HG02623 (cell line): ENCODE data around the gene KIF5A.
"Not testable (repeated sequence)": the region's sequence is repeated elsewhere in the genome, so short reads cannot be mapped to it uniquely, and the experiment has no call there.

Experiments used
- ATAC-seq: cut with Tn5 transposase; IDR thresholded peaks from one replicate; pipeline ENCODE4 v1.9.1; 2021; ENCODE audit warnings: moderate library complexity; ENCODE audit not compliant: unreplicated experiment

The KIF5A gene

GRCh38 chr12:57617942-57618341, 68.1 kb downstream of the KIF5A start:
- no peak for ATAC-seq

DNA sequence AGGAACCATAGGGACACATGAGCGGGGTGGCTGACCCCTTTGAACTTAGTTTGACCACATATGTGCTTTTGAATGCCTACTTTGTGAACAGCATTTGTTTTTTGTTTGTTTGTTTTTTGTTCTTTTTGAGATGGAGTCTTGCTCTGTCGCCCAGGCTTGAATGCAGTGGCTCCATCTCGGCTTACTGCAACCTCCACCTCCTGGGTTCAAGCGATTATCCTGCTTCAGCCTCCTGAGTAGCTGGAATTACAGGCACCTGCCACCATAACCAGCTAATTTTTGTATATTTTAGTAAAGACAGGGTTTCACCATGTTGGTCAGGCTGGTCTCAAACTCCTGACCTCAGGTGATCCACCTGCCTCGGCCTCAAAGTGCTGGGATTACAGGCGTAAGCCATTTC, 68.6 kb downstream of the KIF5A start:
- ATAC-seq, result not testable (repeated sequence)

GRCh38 chr12:57618966-57619433, 69.2 kb downstream of the KIF5A start:
- no peak for ATAC-seq

GRCh38 chr12:57619434-57620244, 69.8 kb downstream of the KIF5A start:
- ATAC-seq, result no peak

GRCh38 chr12:57620245-57620935, 70.5 kb downstream of the KIF5A start:
- ATAC-seq, result no peak

- no peak for ATAC-seq
These were observed 71.2 kb downstream of the KIF5A start for GRCh38 chr12:57620936-57621496.

DNA sequence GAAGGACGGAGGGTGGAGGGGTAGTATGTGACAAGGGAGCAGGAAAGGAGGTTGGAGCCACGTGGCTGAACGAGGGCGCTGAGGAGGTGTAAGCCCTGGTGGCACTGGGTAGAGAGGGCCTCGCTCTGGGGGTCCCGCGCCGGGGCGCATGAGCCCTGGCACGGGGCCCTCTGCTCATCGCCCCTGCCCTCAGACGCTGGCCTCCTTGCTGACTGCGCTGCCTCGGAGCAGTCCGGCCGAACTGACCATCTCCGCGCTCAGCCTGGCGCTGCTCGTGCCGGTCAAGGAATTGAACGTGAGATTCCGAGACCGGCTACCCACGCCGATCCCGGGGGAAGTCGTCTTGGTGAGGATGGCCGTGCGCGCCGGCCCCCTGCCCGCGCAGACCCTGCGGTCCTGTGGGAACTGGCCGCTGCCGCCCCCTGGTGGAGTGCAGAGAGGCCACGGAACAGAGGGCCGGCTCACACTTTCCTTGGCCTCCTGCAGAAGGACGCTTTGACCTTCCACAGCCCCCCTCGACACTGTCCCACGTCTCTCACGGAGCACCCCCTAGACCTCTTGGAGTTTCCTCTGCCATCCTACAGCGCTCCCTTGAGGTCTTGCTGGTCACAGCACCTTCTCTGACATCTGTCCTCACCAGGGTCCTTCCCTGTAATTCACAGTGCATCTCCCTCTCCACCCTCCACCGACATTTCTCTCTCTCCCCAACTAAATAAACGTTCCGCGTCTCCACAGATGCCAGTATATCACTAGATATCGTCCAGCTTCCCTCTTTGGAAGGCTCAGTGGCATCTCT, 71.9 kb downstream of the KIF5A start:
- no peak for ATAC-seq

DNA sequence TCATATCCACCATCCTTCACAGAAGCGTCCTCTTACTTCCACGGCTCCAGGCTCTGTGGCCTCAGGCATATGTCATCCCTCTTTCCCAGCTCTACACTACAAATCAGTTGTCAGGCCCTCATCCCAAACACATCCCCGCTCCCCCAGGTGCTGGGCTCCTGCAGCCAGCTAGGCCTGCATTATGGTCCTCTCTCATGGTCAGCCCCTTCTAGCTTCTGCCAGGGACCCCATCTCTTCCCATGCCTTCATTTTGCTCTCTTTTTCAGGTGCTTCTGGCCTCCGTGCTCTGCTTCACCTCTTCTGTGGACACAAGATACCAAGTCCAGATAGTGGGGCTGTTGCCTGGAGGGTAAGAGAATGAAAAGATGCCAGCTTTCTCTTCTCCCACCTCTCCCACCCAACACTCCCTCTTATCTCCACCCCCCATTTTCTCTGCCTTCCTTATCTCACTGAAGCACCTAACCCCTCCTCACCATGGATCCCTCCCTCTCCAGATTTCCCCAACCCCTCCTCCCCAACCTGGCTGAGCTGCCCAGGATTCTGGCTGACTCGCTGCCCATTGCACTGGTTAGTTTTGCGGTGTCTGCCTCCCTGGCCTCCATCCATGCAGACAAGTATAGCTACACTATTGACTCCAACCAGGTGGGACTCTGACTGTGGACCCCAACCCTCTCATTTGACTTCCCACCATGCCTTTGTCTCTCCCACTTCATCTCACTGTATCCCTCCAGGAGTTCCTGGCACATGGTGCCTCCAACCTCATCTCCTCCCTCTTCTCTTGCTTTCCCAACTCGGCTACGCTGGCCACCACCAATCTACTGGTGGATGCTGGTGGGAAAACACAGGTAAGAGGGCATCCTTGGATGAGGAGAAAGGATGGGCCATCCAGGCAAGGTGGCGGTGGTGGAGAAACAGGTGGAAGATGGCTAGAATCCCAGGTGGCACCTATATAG, 72.7 kb downstream of the KIF5A start:
- ATAC-seq, result no peak

DNA sequence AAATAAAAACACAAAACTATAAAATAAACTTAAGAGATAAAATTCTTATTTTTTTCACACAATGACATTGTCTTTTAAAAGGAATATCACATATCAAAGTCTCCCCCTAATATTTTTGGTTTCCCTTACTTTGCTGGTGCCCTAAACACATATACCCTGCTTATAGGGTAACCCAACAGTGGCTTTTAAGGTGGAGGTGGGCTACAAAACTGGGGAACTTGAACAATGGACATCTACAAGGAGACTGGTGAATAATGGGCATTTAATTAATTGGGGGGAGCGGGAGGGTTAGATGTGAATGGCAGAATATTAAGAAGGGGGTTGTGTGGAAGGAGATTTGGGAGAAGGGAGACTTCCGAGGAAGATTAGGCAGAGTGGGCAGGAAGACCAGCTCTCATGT, 73.5 kb downstream of the KIF5A start:
- no peak for ATAC-seq

GRCh38 chr12:57623811-57624390, 74.1 kb downstream of the KIF5A start:
- no peak for ATAC-seq

DNA sequence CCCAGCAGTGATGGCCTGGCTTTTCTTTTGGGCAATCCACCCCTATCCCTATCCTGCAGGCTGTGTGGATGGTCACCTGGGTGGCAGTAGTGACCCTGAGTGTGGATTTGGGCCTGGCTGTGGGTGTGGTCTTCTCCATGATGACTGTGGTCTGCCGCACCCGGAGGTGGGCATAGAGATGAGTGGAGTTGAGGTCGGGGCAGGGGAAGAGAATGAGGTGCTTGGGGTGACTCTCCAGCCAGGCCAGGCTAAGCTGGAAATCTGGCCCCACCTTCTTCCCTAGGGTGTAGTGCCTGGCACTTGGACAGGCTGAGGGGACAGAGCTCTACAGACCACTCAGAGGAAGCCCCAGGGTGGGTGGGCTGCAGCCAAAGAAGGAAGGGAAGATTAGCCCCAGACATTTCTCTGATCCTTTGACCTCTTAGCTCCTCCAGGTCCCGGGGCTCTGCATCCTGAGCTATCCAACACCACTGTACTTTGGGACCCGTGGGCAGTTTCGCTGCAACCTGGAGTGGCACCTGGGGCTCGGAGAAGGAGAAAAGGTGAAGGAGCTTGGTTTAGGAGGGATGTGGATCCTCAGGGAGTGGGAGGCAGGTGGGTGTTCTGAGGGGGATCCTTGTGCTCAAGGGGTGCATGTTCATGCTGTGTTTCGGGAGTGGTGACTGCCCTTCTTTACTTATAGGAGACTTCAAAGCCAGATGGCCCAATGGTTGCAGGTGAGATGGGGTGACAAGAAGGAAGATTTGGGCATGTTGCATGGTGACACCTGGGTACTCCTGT, 74.8 kb downstream of the KIF5A start:
- no peak for ATAC-seq

DNA sequence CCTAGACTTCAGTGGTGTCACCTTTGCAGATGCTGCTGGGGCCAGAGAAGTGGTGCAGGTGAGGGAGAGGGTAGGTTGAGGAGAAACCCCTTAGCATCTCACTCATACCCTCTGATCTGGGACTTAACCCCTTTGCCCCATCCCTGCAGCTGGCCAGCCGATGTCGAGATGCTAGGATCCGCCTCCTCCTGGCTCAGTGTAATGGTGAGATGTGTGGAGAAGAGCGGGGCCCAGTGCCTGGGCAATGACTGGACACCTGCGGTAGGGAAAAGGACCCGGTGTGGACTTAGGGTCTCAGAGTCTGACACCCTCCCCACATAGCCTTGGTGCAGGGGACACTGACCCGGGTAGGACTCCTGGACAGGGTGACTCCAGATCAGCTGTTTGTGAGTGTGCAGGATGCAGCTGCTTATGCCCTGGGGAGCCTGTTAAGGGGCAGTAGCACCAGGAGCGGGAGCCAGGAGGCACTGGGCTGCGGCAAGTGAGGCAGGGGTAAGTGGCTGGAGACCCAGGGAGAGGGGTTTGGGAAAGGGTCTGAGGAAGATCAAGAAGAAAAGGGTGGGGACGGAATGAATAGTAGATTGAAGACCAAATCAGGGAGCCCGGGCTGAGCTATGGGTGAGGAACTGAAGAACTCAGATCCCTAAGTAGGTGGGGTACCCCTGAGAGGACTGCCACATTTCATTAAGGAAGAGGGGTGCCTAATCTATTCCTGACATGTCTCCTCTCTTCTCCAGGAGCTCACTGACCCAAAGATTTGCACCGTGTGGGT, 75.6 kb downstream of the KIF5A start:
- no peak for ATAC-seq

DNA sequence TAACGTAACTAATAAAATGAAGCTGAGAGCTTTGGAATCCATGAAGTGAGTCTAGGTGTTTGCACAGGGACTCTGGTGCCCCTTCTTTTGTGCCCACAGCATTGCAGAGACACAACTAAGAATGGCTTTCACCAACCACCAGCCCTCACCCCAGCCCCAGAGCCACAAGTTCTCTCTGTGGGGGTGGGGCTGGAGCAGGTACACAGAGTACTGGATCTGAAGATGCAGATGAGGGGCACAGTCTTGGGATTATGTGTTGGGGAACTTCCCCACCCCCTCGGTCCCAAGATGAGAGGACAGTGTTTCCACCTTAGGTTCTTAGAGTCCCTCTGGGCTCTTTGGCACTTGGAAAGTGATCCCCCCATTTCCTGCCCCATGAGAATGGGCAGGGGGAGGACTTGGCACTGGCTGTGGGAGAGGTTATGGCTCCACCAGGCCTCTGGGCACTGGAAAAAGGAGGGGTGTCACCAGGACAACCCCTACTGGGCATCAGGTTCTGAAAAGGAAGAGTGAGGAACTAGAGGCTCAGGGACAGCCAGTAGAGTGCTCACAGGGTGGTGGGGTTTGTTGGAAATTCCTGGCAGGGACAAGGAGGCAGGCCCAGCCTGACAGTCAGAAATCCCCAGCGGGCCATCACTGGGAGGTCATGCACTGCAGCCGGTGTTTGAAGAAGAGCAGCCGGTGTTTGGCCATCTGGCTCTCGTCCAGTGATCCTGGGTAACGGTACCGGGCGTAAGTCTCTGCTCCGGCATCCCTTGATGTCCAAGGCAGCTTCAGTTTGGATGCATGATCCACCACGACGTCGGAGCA, 76.5 kb downstream of the KIF5A start:
- no peak for ATAC-seq

DNA sequence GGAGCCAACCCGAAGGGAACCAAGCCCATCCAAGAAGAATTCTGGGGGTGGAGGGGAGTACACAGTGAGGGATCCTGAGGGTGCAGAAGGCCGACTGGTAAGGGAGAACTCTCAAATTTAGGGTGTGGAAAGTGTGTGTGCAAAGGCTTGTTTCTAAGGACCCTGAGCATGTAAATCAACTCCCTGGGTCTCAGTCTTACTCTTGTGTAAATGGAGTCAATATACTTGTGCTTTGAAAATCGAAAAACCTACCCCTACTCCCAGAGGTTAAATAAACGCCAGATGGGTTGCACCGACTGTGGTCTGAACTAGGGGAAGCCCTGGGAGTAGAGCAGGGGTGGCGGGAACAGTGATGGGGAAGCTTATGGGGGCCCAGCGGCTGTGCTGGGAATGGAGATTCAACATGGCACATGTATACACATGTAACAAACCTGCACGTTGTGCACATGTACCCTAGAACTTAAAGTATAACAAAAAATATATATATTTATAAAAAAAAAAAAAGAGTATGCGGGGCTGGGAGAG, 77.1 kb downstream of the KIF5A start:
- ATAC-seq, result no peak

- ATAC-seq, result no peak
These were observed 77.8 kb downstream of the KIF5A start for GRCh38 chr12:57627501-57628279.
